ENCODE results near the gene ANXA11. TPM values are rescaled to one million over a fixed set of nuclear protein-coding genes. Genes with fewer than 3 reads are reported as not detected.

ANXA11 gene
- 142 to 213 TPM (median 209 TPM) in 5 replicates for total RNA-seq (2022; extraction: Qiagen RNA extraction)

DNA sequence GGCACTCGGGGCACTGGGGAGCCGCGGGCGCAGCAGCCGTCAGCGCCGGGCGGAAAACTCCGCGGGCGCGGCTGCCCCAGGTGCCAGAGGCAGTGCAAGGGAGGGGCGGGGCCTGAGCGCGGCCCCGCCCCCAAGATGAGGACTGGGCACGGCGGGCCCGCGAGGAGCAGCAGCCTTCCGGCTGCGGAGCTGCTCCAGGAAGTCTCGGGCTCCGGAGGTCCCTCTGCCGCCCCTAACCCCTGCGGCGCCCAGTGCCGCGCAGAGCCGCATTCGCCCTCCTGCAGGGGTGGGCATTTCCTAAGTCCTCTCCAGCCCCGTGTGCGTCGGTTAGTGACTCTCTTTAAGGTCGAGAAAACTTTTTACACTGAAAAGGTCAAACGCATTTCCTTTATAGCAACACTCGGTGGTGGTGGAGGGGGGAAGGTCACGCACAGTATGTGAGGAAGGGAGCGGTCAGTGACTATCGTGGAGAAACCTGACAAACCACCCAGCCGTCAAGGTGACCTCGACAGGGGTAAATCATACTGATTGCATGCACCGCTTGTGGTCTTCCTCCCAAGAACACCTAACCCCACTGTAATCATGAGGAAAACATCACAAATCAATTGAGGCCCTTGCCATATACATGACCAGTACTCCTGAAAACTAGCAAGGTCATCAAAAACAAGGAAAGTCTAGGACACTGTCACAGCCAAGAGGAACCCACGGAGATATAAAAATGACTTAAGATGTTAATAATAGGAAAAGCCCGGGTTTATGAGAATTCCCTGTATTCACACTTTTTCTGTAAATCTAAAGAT is at the start of gene ANXA11:
Gene ANXA11 (minus strand): TSS at position 61 of the 800 bp plus-strand sequence. CDS start 32,676 bp downstream, outside the sequence.

GRCh38 chr10:80132299-80133139 is 72.8 kb downstream of the ANXA11 start, which contains the start of gene PLAC9:
PLAC9 (plus strand) TSS chr10:80132730; CDS start chr10:80132763, 33 bp downstream.

Other genes with a start within 250 kb of the ANXA11 start
- 14.9 to 22.7 TPM (median 20.0 TPM) in 5 replicates for gene TMEM254, start 126.9 kb downstream of the ANXA11 start, total RNA-seq (2022; extraction: Qiagen RNA extraction)
- 0.15 TPM in 1 of 5 replicates, not detected in the others for gene PLAC9, start 72.8 kb downstream of the ANXA11 start, total RNA-seq (2022; extraction: Qiagen RNA extraction)
- gene MAT1A, start 84.1 kb upstream of the ANXA11 start, total RNA-seq (2022; extraction: Qiagen RNA extraction): 0.02 to 0.03 TPM in 2 of 5 replicates, not detected in the others
- not detected in 5 replicates for gene DYDC1, start 151.2 kb upstream of the ANXA11 start, total RNA-seq (2022; extraction: Qiagen RNA extraction)
- 0.05 to 0.07 TPM in 2 of 5 replicates, not detected in the others for gene DYDC2, start 151.2 kb upstream of the ANXA11 start, total RNA-seq (2022; extraction: Qiagen RNA extraction)
- 42.7 to 45.5 TPM (median 44.8 TPM) in 5 replicates for gene PRXL2A, start 203.0 kb upstream of the ANXA11 start, total RNA-seq (2022; extraction: Qiagen RNA extraction)
- 116 to 163 TPM (median 157 TPM) in 5 replicates for gene TSPAN14, start 248.8 kb upstream of the ANXA11 start, total RNA-seq (2022; extraction: Qiagen RNA extraction)

All from A549 treated with CORT108297 at 1 μM for 4 hours (cell line).